ENCODE measurements around the gene VWA5B2.

VWA5B2 gene

DNA sequence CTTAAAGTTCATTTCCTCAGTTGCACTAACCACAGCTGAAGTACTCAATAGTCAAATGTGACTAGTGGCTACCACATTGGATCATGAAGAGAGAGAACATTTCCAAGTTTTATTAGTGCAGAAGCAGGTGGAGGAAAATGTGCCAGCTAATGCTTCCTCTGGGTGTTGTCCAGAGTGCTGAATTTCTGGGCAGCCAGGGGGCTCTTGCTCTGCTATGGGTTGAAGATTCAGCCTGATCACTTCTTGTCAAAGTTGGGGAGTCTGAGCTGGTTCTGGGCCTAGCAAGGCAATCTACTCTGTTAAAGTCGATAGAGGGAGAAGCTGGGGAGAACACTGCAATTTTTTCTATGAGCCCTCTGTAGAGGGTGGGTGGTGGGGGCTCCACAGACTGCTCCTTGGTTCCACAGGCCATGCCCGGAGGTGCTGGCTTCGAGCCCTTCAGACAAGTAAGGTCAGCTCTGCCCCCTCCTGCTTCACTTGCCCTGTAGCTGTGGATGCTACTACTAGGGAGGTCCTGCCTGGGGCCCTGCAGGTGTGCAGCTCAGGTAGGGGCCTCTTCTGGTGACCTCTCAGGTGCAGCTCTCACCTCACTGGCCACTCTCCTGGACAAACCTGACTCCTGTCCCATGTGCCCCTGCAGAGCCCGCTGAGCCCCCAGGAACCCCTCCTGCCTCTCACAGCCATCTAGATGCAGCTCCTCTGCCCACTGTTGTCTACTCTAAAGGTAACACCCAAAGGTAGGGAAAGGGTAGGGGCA, 11.2 kb downstream of the VWA5B2 start:
- Histone ChIP-seq H3F3A (ENCODE audit: insufficient read depth) (peaks cover 6% of the 10 kb centered on the region; the same call in 1 of the 2 replicates), H3K9me3 (ENCODE audit: insufficient read depth, low read length) (no peaks in the 10 kb centered on the region), H3K79me2 (ENCODE audit: insufficient read depth, low read length) (no peaks in the 10 kb centered on the region), H2AFZ (ENCODE audit: low read depth, low read length, severe bottlenecking) (no peak overlapping the region), H3K9me2 (replicated peaks; ENCODE audit: insufficient read depth, low read length) (no peaks in the 10 kb centered on the region), H3K36me3 (ENCODE audit: low read length) (no peaks in the 10 kb centered on the region), H3K4me2 (ENCODE audit: low read depth, low read length, poor library complexity, severe bottlenecking) (no peak overlapping the region), H3K27ac (ENCODE audit: low read depth, low read length) (no peak overlapping the region), H4K20me1 (ENCODE audit: low read depth, low read length) (no peaks in the 10 kb centered on the region), H3K27me3 (ENCODE audit: low read length) (no peaks in the 10 kb centered on the region), H3K9ac (ENCODE audit: low read length) (no peak overlapping the region), H3K4me3 (ENCODE audit: insufficient read depth, low read length, poor library complexity, severe bottlenecking) (no peak overlapping the region)
- no peak for TF ChIP-seq EZH2phosphoT487 (conservative IDR thresholded peaks at IDR 0.05; ENCODE audit: low read length)
- TF ChIP-seq, protein P1, sequence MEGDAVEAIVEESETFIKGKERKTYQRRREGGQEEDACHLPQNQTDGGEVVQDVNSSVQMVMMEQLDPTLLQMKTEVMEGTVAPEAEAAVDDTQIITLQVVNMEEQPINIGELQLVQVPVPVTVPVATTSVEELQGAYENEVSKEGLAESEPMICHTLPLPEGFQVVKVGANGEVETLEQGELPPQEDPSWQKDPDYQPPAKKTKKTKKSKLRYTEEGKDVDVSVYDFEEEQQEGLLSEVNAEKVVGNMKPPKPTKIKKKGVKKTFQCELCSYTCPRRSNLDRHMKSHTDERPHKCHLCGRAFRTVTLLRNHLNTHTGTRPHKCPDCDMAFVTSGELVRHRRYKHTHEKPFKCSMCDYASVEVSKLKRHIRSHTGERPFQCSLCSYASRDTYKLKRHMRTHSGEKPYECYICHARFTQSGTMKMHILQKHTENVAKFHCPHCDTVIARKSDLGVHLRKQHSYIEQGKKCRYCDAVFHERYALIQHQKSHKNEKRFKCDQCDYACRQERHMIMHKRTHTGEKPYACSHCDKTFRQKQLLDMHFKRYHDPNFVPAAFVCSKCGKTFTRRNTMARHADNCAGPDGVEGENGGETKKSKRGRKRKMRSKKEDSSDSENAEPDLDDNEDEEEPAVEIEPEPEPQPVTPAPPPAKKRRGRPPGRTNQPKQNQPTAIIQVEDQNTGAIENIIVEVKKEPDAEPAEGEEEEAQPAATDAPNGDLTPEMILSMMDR (IDR thresholded peaks at IDR 0.05; ENCODE audit: insufficient read depth, low read length, poor library complexity, severe bottlenecking), result no peak

DNA sequence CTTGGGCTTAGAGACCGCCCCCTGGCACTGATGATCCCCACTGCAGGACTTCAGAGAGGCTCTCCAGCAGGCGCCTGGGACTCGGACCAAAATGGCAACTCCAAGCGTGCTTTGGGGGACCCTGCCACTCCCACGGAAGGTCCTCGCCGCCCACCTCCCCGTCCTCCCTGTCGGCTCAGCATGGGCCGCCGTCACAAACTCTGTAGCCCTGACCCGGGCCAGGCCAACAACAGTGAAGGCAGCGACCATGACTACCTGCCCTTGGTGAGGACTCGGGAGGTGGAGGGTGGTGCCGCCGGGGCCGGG, 11.7 kb downstream of the VWA5B2 start:
- H3K4me2 ChIP-seq (ENCODE audit: low read depth, low read length, poor library complexity, severe bottlenecking), result no peak overlapping the region
- TF ChIP-seq, protein P1 (IDR thresholded peaks at IDR 0.05; ENCODE audit: insufficient read depth, low read length, poor library complexity, severe bottlenecking), result no peak

DNA sequence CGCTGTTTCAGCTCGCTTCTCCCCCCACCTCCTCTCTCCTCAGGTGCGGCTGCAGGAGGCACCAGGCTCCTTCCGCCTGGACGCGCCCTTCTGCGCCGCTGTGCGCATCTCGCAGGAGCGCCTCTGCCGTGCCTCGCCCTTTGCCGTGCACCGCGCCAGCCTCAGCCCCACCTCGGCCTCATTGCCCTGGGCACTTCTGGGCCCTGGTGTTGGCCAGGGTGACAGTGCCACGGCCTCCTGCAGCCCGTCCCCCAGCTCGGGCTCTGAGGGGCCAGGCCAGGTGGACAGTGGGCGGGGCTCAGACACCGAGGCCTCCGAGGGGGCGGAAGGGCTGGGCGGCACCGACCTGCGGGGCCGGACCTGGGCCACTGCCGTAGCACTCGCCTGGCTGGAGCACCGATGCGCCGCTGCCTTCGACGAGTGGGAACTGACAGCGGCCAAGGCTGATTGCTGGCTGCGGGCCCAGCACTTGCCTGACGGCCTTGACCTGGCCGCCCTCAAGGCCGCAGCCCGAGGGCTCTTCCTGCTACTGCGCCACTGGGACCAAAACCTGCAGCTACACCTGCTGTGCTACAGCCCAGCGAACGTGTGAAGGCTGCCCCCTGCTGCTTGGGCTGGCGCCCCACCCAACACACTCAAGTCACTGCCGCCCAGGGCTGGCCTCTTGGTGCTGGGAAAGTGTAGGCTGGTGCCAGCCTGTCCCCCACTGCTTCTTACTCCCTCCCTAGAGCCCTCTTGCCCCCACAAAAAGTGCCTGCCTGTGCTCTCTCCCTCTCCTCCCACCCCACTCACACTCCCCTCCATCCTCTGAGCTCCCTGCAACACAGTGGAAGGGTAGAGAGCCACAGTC, 12.3 kb downstream of the VWA5B2 start:
- Histone ChIP-seq H3K36me3 (ENCODE audit: low read length) (no peaks in the 10 kb centered on the region), H3K9me3 (ENCODE audit: insufficient read depth, low read length) (no peaks in the 10 kb centered on the region), H2AFZ (ENCODE audit: low read depth, low read length, severe bottlenecking) (no peak overlapping the region), H3K4me3 (ENCODE audit: insufficient read depth, low read length, poor library complexity, severe bottlenecking) (no peak overlapping the region), H3K4me2 (ENCODE audit: low read depth, low read length, poor library complexity, severe bottlenecking) (no peak overlapping the region), H3K9me2 (replicated peaks; ENCODE audit: insufficient read depth, low read length) (no peaks in the 10 kb centered on the region), H3K9ac (ENCODE audit: low read length) (no peak overlapping the region), H3K79me2 (ENCODE audit: insufficient read depth, low read length) (peaks cover 8% of the 10 kb centered on the region; the same call in 1 of the 2 replicates), H3K27ac (ENCODE audit: low read depth, low read length) (no peak overlapping the region), H4K20me1 (ENCODE audit: low read depth, low read length) (no peaks in the 10 kb centered on the region), H3K27me3 (ENCODE audit: low read length) (no peaks in the 10 kb centered on the region), H3F3A (ENCODE audit: insufficient read depth) (peaks cover 6% of the 10 kb centered on the region; the same call in 1 of the 2 replicates)
- TF ChIP-seq, protein P1 (IDR thresholded peaks at IDR 0.05; ENCODE audit: insufficient read depth, low read length, poor library complexity, severe bottlenecking), result peak; percentile 25
- no peak for TF ChIP-seq EZH2phosphoT487 (conservative IDR thresholded peaks at IDR 0.05; ENCODE audit: low read length)

More for the DNA sequence above, 11.7 kb downstream of the VWA5B2 start:
- Histone ChIP-seq H3K27ac (ENCODE audit: low read depth, low read length) (no peak overlapping the region), H4K20me1 (ENCODE audit: low read depth, low read length) (no peaks in the 10 kb centered on the region), H3K27me3 (ENCODE audit: low read length) (no peaks in the 10 kb centered on the region), H3K9me3 (ENCODE audit: insufficient read depth, low read length) (no peaks in the 10 kb centered on the region), H3K79me2 (ENCODE audit: insufficient read depth, low read length) (peaks cover 3% of the 10 kb centered on the region; the same call in 1 of the 2 replicates), H2AFZ (ENCODE audit: low read depth, low read length, severe bottlenecking) (no peak overlapping the region), H3K4me3 (ENCODE audit: insufficient read depth, low read length, poor library complexity, severe bottlenecking) (no peak overlapping the region), H3K36me3 (ENCODE audit: low read length) (no peaks in the 10 kb centered on the region), H3F3A (ENCODE audit: insufficient read depth) (peaks cover 6% of the 10 kb centered on the region; the same call in 1 of the 2 replicates), H3K9ac (ENCODE audit: low read length) (no peak overlapping the region), H3K9me2 (replicated peaks; ENCODE audit: insufficient read depth, low read length) (no peaks in the 10 kb centered on the region)
